ENCODE measurements around the gene CACNA2D4. TPM values are rescaled to one million over a fixed set of nuclear protein-coding genes. Genes with fewer than 3 reads are reported as not detected.
"Not testable (repeated sequence)": the region's sequence is repeated elsewhere in the genome, so short reads cannot be mapped to it uniquely, and the experiment has no call there.

CACNA2D4 gene
- total RNA-seq, 4 donors from 2014 or later = 0.84 to 3.8 (median 3.4) TPM

- Histone ChIP-seq H3K27ac (replicated peaks in 1 of 4) (peak overlapping the region in 2 of 4 donors; percentile 84 to 85), H3K4me3 (no peak overlapping the region), H3K4me1 (peaks cover 4 to 44% (median 31%) of the 10 kb centered on the region in 4 donors), H3K27me3 (no peaks in the 10 kb centered on the region), H3K36me3 (peaks cover 15 to 71% (median 39%) of the 10 kb centered on the region in 4 donors), H3K9me3 (no peaks in the 10 kb centered on the region)
- TF ChIP-seq POLR2A (IDR thresholded peaks at IDR 0.05; ENCODE audit: low read depth) (no peak), CTCF (IDR thresholded peaks at IDR 0.05) (no peak), POLR2AphosphoS5 (IDR thresholded peaks at IDR 0.05) (no peak), EP300 (IDR thresholded peaks at IDR 0.05) (no peak)
- WGBS = 82% methylated on average over 3 of the region's 3 CpGs
- DNase-seq (ENCODE audit: extremely low spot score) = peak; percentile 64
- intact Hi-C loops (cut with DNase I) = no loop called here
Observed at GRCh38 chr12:1946296-1946695, 27.8 kb upstream of the CACNA2D4 start.

DNA sequence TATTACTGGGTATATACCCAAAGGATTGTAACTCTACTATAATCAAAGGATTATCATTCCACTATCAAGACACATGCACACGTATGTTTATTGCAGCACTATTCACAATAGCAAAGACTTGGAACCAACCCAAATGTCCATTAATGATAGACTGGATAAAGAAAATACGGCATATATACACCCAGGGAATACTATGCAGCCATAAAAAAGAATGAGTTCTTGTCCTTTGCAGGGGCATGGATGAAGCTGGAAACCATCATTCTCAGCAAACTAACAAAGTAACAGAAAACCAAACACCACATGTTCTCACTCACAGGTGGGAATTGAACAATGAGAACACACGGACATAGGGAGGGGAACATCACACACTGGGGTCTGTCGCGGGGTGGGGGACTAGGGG lies 27.1 kb upstream of the CACNA2D4 start:
- DNase-seq (ENCODE audit: extremely low spot score); H3K27ac ChIP-seq (replicated peaks in 1 of 4); H3K27me3 ChIP-seq; H3K4me3 ChIP-seq; intact Hi-C loops (cut with DNase I); H3K9me3 ChIP-seq: not testable (repeated sequence)
- peaks cover 4 to 41% (median 26%) of the 10 kb centered on the region in 4 donors for H3K4me1 ChIP-seq
- 93% methylated on average over 5 of the region's 5 CpGs for WGBS
- peaks cover 23 to 71% (median 40%) of the 10 kb centered on the region in 4 donors for H3K36me3 ChIP-seq

DNA sequence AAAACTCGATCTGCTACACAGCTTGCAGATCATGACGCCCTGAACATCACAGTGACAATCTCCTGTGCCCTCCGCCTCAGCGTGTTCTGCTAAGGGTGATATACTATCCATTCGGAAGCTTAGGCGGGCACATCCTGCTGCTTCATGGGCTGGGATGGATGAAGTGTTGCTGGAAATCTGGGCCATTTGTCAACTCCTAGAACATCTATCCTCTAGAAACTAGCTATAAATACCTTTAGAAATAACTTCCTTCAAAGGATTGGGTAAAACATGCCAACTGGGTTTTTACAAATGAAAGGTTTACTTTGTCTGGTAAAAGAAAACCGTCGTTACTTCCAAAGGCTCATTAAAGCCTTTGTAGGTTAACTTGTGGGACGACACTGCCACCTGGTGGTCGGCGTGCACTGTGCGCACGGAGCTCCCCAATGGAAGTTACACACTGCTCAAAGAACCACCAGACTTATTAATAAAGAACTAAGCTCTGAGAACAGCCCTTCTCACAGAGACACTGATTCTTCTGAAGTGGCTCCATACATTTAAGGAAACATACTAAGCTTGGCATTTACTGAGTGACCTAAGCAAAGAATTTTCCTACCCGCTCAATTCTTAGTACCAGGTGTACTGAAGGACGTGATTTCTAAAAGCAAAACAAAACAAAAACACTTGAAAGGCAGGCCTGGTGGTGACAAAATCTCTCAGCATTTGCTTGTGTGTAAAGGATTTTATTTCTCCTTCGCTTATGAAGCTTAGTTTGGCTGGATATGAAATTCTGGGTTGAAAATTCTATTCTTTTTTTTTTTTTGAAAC lies 21.6 kb upstream of the CACNA2D4 start:
- Histone ChIP-seq H3K27me3 (no peaks in the 10 kb centered on the region), H3K4me1 (peaks cover 15 to 56% (median 43%) of the 10 kb centered on the region in 4 donors), H3K9me3 (no peaks in the 10 kb centered on the region), H3K27ac (replicated peaks in 1 of 4) (peak overlapping the region; percentile 59 to 78 (median 71)), H3K36me3 (peaks cover 13 to 38% (median 20%) of the 10 kb centered on the region in 4 donors), H3K4me3 (peak overlapping the region; percentile 5 to 32 (median 18))
- intact Hi-C loops (cut with DNase I) = loop anchor here (1.0 to 5.0 kb wide), 3 partner anchors 97 to 288 kb away; no protein-coding TSS in a partner anchor
- WGBS = 24% methylated on average over 16 of the region's 16 CpGs
- peak; percentile 98 for DNase-seq (ENCODE audit: extremely low spot score)
- TF ChIP-seq POLR2A (IDR thresholded peaks at IDR 0.05; ENCODE audit: low read depth) = no peak
- peak; percentile 54 to 66 for TF ChIP-seq POLR2AphosphoS5 (IDR thresholded peaks at IDR 0.05)
- peak; percentile 95 to 99 (median 99) for TF ChIP-seq CTCF (IDR thresholded peaks at IDR 0.05)
- TF ChIP-seq EP300 (IDR thresholded peaks at IDR 0.05) = no peak

- 45% methylated on average over 10 of the region's 10 CpGs for WGBS
Observed at GRCh38 chr12:1939331-1939730, 20.9 kb upstream of the CACNA2D4 start.

More at GRCh38 chr12:1939331-1939730, 20.9 kb upstream of the CACNA2D4 start:
- DNase-seq (ENCODE audit: extremely low spot score) = no peak
- Histone ChIP-seq H3K27ac (replicated peaks in 1 of 4) (peak overlapping the region; percentile 59 to 78 (median 71)), H3K4me1 (peaks cover 15 to 62% (median 43%) of the 10 kb centered on the region in 4 donors), H3K4me3 (peak overlapping the region in 3 of 4 donors; percentile 5 to 22 (median 14)), H3K27me3 (no peaks in the 10 kb centered on the region), H3K36me3 (peaks cover 13 to 35% (median 20%) of the 10 kb centered on the region in 4 donors), H3K9me3 (no peaks in the 10 kb centered on the region)
- TF ChIP-seq EP300 (IDR thresholded peaks at IDR 0.05) (no peak), POLR2A (IDR thresholded peaks at IDR 0.05; ENCODE audit: low read depth) (no peak), POLR2AphosphoS5 (IDR thresholded peaks at IDR 0.05) (no peak), CTCF (IDR thresholded peaks at IDR 0.05) (no peak)
- intact Hi-C loops (cut with DNase I) = loop anchor here (5.0 kb wide), 1 partner anchor 287 kb away; no protein-coding TSS in a partner anchor

Measured in esophagus muscularis mucosa (tissue), 4 donors.